Ovary (tissue), 9 donors: ENCODE results near the gene DGKQ. TPM values are rescaled to one million over a fixed set of nuclear protein-coding genes. Genes with fewer than 3 reads are reported as not detected.
A peak's percentile ranks its signal among the peaks of the same experiment; 100 is the strongest.

Experiments used
- DNase-seq, 5 donors: peaks; one replicate each; pipeline ENCODE4 v3.0.0-alpha.2; 2019 to 2020
- H3K27ac ChIP-seq, 2 donors: fragments of 200-600 bp; one replicate each; pipeline versions ENCODE4 v1.5.1 to v1.8.0; 2019 to 2022
- H3K27me3 ChIP-seq: fragments of 200-600 bp; one replicate; pipeline ENCODE4 v1.8.0; 2022
- H3K36me3 ChIP-seq: fragments of 200-600 bp; sonication (generic); one replicate; pipeline ENCODE4 v1.5.1; 2019
- H3K4me1 ChIP-seq: one replicate; pipeline ENCODE4 v1.8.1; 2013; ENCODE audit warnings: mild to moderate bottlenecking, moderate library complexity; ENCODE audit not compliant: insufficient read depth
- H3K4me3 ChIP-seq: fragments of 200-600 bp; sonication (generic); one replicate; pipeline ENCODE4 v1.5.1; 2017
- H3K9me3 ChIP-seq, 2 donors: fragments of 200-600 bp in 1 of 2; sonication (generic) in 1 of 2; one replicate each; pipeline versions ENCODE4 v1.5.1 to v1.8.1; 2013 to 2019; ENCODE audit warnings: mild to moderate bottlenecking in 1 of 2, moderate library complexity in 1 of 2
- EP300 ChIP-seq: sonication (generic); formaldehyde crosslinking; IDR thresholded peaks from one replicate; pipeline ENCODE4 v1.6.1; 2017; ENCODE audit warnings: antibody characterized with exemption
- POLR2A ChIP-seq: fragments of 450-650 bp; IDR thresholded peaks from one replicate; pipeline ENCODE4 v1.6.1; 2017; ENCODE audit warnings: antibody characterized with exemption, mild to moderate bottlenecking, moderate library complexity
- WGBS, 3 donors: extraction: QIAGEN DNeasy Blood & Tissue Kit in 1 of 3; methylation state at CpG; one replicate each; pipeline versions ENCODE4 v1.1.5 to v1.1.7; 2013 to 2017; 5-methylcytosine and 5-hydroxymethylcytosine counted together
- intact Hi-C, 4 donors: fragments of 100-400 bp; cut with DNase I; formaldehyde crosslinking; loops; one replicate each; pipeline versions ENCODE4 v1.11.0 to v1.15.1; 2022 to 2023
- polyA plus RNA-seq, 2 donors: library from polyadenylated mRNA; stranded (reverse); fragments of 200-250 nt in 1 of 2; fragments of 350-450 nt in 1 of 2; fragmentation: Illumina TruSeq in 1 of 2; extraction: RNeasy Lipid Tissue Mini Kit (QIAGEN cat#74804) in 1 of 2; gene quantifications; one replicate each; pipeline ENCODE4 v1.2.3, GENCODE V29; 2013 to 2014
- total RNA-seq, 7 donors: library from RNA; depleted of rRNA in 2 of 7; stranded (reverse); fragments of >200 nt in 2 of 7; fragmentation: NEBNext Ultra II Directional in 3 of 7; extraction: Animal tissue kit (Norgen Biotek cat#: 25700) in 3 of 7; gene quantifications; one replicate each; pipeline versions ENCODE4 v1.1.0 to v1.2.4, GENCODE V29; 2016 to 2023
- TF ChIP-seq, protein P1 (sequence below), 3 donors: fragments of 450-650 bp in 2 of 3; fragments of 200-600 bp in 1 of 3; IDR thresholded peaks; one replicate each; pipeline versions ENCODE4 v1.5.1 to v1.8.0; 2016 to 2022; ENCODE audit warnings: antibody characterized with exemption in 3 of 3, mild to moderate bottlenecking in 1 of 3
- donor health status: DM: no; HTN: no; CAD: no; lungs with moderate emphysema.
- donor health status: DM: no; HTN: no; CAD: no.
- donor health status: Bipolar disorder and iron deficiency.
- donor health status: DM: yes; HTN: yes; CAD: no.
- donor health status: DM: no; HTN: no; CAD: no.
- donor health status: DM: yes; HTN: yes; CAD: no.

The DGKQ gene
- total and polyA plus RNA-seq, 9 donors, result 0.53 to 12.9 (median 6.9) TPM

DNA sequence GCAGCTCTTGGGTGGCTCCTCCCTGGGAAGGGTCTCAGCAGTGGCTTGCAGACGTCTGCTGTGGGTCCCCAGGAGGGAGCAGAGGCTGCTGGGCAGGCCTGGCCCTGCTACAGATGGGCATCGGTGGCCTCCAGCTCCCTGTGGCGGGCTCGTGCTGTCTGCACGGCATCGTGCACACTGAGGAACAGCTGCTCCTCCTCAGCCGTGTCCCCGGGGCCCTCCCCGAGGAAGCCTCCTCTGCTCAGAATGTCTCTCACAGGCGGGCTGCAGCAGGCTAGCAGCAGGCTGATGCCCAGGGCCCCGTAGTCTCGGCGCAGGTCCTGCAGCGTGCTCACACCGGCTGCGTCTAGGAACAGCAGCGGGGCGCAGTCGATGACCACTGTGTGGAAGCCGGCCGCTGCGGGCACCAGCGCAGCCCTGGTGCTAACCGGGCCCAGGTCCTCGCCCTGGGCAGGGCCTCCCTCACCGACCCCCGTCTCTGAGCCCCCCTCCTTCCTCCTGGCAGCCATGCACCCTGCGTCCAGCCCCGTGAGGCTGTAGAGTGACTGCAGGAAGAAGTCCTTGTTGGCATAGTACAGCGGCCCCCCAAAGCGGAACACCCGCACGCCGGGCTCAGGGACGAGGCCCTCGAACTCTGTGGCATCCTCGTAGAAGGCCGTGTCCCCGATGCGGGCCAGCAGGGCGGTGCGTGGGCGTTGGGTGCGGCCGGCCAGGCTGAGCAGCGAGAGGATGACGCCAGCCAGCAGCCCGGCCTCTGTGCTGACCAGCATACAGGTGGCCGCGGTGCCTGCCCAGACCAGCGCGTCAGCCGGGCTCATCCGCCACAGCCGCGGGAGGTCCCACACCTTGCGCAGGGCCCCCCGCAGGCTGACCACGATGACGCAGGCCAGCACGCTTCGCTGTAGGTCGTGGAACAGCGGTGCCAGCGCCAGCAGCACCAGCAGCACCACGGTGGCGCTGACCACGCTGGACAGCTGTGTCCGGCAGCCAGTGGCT, 15.7 kb upstream of the DGKQ start:
- WGBS, 3 donors, result 86 to 94% (median 87%) methylated on average over 67 to 69 of the region's 69 CpGs

DNA sequence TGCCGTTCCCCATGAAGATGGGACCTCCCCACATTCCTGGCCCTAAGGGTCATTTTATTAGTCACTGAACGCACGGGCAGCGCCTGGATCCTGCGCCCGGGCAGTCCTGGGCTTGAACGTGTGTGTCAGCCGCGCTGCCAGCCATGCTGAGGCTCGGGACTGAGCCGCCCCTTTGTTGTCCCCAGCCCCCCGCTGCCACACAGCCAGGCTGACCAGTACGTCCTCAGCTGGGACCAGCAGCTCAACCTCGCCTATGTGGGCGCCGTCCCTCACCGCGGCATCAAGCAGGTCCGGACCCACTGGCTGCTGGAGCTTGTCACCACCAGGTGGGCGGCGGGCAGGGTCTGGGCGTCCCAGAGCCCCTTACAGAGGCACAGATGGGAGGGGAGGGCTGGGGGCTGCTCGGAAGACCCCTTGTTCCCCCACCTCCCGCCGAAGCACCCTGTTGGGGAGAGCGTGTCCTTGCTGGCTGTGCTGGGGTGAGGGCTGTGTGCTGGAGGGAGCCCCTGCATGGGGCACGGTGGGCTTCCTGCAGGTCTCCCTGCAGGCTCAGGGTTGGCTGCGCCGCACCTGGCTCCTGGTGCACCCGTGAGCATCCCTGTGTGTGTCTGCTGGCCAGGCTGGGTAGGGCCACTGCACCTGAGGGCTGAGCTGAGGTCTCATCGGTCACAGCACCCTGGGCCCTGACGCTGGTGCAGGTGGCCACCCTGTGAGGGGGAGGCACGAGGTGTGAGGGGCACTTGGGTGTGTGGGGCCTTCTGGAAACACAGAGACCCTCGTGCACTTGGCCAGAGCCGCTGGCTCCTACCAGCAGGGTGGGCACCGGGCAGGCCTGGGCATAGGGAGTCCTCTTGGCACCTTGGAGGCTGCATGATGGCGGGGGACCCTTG, 14.5 kb upstream of the DGKQ start:
- no peaks in the 10 kb centered on the region for H3K36me3 ChIP-seq
- H3K4me3 ChIP-seq, result peak overlapping the region; percentile 68
- 54 to 63% (median 56%) methylated on average over 26 to 37 of the region's 37 CpGs for WGBS, 3 donors
- TF ChIP-seq EP300 (no peak), POLR2A (no peak)
- TF ChIP-seq, protein P1, sequence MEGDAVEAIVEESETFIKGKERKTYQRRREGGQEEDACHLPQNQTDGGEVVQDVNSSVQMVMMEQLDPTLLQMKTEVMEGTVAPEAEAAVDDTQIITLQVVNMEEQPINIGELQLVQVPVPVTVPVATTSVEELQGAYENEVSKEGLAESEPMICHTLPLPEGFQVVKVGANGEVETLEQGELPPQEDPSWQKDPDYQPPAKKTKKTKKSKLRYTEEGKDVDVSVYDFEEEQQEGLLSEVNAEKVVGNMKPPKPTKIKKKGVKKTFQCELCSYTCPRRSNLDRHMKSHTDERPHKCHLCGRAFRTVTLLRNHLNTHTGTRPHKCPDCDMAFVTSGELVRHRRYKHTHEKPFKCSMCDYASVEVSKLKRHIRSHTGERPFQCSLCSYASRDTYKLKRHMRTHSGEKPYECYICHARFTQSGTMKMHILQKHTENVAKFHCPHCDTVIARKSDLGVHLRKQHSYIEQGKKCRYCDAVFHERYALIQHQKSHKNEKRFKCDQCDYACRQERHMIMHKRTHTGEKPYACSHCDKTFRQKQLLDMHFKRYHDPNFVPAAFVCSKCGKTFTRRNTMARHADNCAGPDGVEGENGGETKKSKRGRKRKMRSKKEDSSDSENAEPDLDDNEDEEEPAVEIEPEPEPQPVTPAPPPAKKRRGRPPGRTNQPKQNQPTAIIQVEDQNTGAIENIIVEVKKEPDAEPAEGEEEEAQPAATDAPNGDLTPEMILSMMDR (IDR thresholded peaks at IDR 0.05), result no peak
- H3K4me1 ChIP-seq, result peaks cover 14% of the 10 kb centered on the region
- no peaks in the 10 kb centered on the region for H3K27me3 ChIP-seq
- no peaks in the 10 kb centered on the region for H3K9me3 ChIP-seq
- peak in 2 of 5 donors; percentile 18 to 42 for DNase-seq
- H3K27ac ChIP-seq, result peak overlapping the region in 1 of 2 donors; percentile 44
- intact Hi-C loops, result loop anchor here in 3 of 4 donors (5.0 to 10.0 kb wide), 3 partner anchors 243 to 253 kb away; no protein-coding TSS in a partner anchor

More for the DNA sequence above, 15.7 kb upstream of the DGKQ start:
- intact Hi-C loops, result loop anchor here in 3 of 4 donors (5.0 to 10.0 kb wide), 3 partner anchors 244 to 254 kb away; no protein-coding TSS in a partner anchor
- DNase-seq, result no peak
- no peak overlapping the region for H3K4me3 ChIP-seq
- H3K9me3 ChIP-seq, result no peaks in the 10 kb centered on the region
- no peaks in the 10 kb centered on the region for H3K27me3 ChIP-seq
- peaks cover 14% of the 10 kb centered on the region for H3K4me1 ChIP-seq
- no peak for TF ChIP-seq POLR2A
- TF ChIP-seq, protein P1 (IDR thresholded peaks at IDR 0.05), result no peak
- H3K27ac ChIP-seq, result no peak overlapping the region
- H3K36me3 ChIP-seq, result no peaks in the 10 kb centered on the region

DNA sequence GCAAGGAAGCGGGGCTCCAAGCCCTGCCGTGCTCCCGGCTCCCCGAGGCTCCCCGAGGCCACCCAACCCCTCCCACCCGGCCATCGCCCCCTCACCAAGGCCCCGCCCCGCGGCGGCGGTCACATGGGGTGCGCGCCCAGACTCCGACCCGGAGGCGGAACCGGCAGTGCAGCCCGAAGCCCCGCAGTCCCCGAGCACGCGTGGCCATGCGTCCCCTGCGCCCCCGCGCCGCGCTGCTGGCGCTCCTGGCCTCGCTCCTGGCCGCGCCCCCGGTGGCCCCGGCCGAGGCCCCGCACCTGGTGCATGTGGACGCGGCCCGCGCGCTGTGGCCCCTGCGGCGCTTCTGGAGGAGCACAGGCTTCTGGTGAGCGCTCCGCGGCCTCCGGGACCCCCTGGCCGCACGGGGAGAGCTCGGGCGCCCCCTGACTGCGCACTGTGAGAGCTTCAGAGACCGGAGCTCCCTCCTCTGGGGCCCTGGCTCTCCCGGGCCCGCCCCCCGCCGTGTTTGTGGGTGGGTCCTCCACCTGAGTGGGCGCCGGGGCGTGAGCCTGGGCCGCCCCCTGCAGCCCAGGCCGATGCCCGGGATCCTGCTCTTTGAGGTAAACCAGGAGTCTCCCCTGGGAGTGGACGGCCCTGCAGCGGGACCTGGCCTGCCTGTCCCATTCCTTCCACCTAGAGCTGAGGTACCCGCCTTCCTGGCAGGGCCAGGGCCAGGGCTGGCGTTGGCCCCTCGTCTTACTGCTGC, 13.7 kb upstream of the DGKQ start, which contains the start of gene IDUA:
IDUA (plus strand) TSS at position 166 of the 745 bp plus-strand sequence; CDS start at position 207, 41 bp downstream.
- peak; percentile 75 to 85 (median 81) for DNase-seq
- peak within 1 kb of the TSS; percentile 44 to 52 for H3K27ac ChIP-seq
- no peaks in the 10 kb centered on the region for H3K9me3 ChIP-seq
- intact Hi-C loops, result loop anchor here in 3 of 4 donors (5.0 to 10.0 kb wide), 3 partner anchors 242 to 252 kb away; no protein-coding TSS in a partner anchor
- H3K36me3 ChIP-seq, result no peaks in the 10 kb centered on the region
- H3K27me3 ChIP-seq, result no peaks in the 10 kb centered on the region
- H3K4me1 ChIP-seq, result peaks cover 14% of the 10 kb centered on the region
- TF ChIP-seq POLR2A (no peak), EP300 (no peak)
- TF ChIP-seq, protein P1 (IDR thresholded peaks at IDR 0.05), result peak; percentile 25 to 63 (median 48)
- 1 to 8% (median 1%) methylated on average over 7 to 69 of the region's 69 CpGs for WGBS, 3 donors
- H3K4me3 ChIP-seq, result peak within 1 kb of the TSS; percentile 68
